LNCAP (cell line): ENCODE measurements around the gene KRT6C.

Experiments
- TF ChIP-seq, protein P1 (sequence below): fragments of 450-650 bp; IDR thresholded peaks from 2 replicates; pipeline ENCODE4 v1.5.1; 2017; ENCODE audit warnings: mild to moderate bottlenecking

KRT6C gene

DNA sequence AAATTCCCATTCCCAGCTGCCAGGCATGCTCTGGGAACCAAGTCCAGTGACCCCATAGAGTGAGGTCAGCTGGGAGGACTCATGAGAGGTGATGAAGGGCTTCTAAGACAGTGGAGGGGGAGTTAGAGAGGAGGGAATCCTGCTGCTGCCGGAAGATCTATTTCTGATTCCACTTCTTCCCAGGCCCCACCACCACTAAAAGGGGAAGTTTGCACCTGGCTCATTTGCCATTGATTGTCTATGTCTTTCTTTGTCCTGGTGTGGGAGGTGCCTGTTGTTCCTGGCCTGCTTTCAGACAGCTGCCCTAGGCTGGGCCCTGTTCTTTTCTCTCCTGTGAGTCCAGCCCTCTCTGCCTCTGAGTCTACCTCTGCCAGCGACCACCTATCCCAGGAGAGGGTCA lies 22.4 kb upstream of the KRT6C start:
- TF ChIP-seq, protein P1, sequence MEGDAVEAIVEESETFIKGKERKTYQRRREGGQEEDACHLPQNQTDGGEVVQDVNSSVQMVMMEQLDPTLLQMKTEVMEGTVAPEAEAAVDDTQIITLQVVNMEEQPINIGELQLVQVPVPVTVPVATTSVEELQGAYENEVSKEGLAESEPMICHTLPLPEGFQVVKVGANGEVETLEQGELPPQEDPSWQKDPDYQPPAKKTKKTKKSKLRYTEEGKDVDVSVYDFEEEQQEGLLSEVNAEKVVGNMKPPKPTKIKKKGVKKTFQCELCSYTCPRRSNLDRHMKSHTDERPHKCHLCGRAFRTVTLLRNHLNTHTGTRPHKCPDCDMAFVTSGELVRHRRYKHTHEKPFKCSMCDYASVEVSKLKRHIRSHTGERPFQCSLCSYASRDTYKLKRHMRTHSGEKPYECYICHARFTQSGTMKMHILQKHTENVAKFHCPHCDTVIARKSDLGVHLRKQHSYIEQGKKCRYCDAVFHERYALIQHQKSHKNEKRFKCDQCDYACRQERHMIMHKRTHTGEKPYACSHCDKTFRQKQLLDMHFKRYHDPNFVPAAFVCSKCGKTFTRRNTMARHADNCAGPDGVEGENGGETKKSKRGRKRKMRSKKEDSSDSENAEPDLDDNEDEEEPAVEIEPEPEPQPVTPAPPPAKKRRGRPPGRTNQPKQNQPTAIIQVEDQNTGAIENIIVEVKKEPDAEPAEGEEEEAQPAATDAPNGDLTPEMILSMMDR = no peak

GRCh38 chr12:52495389-52495788 lies 21.8 kb upstream of the KRT6C start:
- TF ChIP-seq, protein P1 = no peak

DNA sequence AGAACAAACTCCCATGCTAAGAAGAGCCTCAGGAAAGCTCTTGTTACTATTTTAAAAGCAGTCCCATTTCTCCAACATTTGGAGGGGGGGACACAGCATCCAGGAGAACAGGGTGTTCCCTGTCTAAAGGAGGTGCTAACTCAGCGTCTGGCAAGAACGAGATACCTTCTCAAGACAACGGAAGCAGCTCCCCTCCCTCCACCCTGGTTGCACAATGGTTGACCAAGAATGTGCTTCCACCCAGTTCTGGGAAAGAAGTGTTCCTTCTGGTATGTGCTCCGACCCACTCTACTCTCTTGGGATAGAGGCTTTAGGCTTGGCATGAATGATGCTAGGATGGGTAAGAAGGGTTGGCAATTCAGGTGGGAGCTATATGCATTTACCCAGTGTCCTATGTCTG lies 20.9 kb upstream of the KRT6C start:
- TF ChIP-seq, protein P1 = no peak

DNA sequence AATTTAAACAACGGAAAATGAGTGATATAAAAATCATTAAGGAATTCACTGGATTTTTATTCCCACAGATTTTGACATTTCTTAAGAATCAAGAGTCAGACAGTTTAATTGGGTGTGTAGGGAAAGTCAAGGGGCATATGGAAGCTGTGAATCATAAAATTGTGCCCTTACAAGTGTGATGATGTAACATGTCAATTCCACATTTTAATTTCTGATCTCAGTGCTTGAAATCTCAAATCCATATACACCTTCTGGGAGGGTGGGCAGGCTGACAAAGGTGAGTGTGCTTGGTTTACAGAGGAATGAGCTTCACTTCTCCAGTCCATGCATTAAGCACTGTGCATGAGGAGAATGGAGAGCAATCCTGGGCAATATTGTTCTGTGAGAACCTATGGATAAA lies 20.5 kb upstream of the KRT6C start:
- TF ChIP-seq, protein P1 = no peak

DNA sequence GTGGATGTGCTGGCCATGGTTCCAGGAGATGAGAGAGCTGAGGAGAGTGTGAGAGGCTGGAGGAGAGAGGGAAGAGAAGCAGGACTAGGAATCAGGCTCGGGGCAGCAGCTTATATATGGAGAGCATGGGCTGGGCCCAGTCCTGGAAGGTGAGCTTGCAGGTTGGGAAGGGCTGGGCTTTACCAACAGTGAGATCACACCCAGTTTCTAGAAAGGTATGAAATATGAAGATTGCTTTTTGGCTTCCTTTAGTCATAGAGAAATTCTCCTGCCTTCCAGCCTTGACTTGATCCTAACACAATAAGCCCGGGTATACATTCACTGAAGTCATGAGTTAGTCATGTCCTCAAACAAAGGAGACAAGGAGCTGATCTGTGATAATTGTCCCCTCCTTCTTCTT lies 19.6 kb upstream of the KRT6C start, which contains the start of gene KRT6A:
TSS of gene KRT6A (minus strand) at position 86 of the 400 bp plus-strand sequence. CDS start at position 17, 69 bp downstream.
- TF ChIP-seq, protein P1 = no peak

GRCh38 chr12:52488736-52489135 lies 15.1 kb upstream of the KRT6C start:
- TF ChIP-seq, protein P1 = no peak

DNA sequence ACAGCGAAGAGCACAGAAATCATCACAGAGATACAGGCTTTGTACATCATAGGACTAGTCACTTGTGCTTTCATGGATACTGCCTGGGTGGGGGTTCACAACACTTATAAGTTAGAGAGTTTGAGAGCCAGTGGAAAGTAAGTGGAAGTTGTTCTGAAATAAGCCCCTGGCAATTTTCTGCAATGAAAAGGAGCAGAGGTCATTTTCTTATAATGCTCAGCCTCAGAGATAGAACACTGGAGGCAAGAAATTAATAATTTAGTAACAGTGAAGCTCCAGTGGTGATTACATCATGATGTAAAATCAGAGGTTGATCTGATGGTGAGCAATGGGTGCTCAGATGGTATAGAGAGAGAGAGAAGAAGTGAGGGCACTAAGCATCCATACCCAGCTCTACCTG lies 13.6 kb upstream of the KRT6C start:
- TF ChIP-seq, protein P1 = no peak
